HFFc6 (cell line): ENCODE data around the gene KDM4C. TPM values are rescaled to one million over a fixed set of nuclear protein-coding genes. Genes with fewer than 3 reads are reported as not detected.
"Not testable (repeated sequence)": the region's sequence is repeated elsewhere in the genome, so short reads cannot be mapped to it uniquely, and the experiment has no call there.

Experiments used
- DNase-seq: peaks from one replicate; pipeline ENCODE4 v3.0.0-alpha.2; 2018
- H3K27ac Mint-ChIP-seq: 2 replicates; pipeline ENCODE4 v1.8.0; 2020; ENCODE audit warnings: mild to moderate bottlenecking, mixed read lengths
- H3K27me3 Mint-ChIP-seq: 2 replicates; pipeline ENCODE4 v1.8.0; 2021; ENCODE audit warnings: mild to moderate bottlenecking, moderate library complexity, mixed read lengths; ENCODE audit not compliant: insufficient read depth
- H3K36me3 Mint-ChIP-seq: 2 replicates; pipeline ENCODE4 v1.8.0; 2021; ENCODE audit warnings: low read depth, mixed read lengths
- H3K4me1 Mint-ChIP-seq: 2 replicates; pipeline ENCODE4 v1.8.0; 2020; ENCODE audit warnings: low read depth, mixed read lengths
- H3K4me3 Mint-ChIP-seq: 2 replicates; pipeline ENCODE4 v1.8.0; 2020; ENCODE audit warnings: mild to moderate bottlenecking, moderate library complexity, mixed read lengths
- H3K9me3 Mint-ChIP-seq: 2 replicates; pipeline ENCODE4 v1.8.0; 2020; ENCODE audit warnings: mild to moderate bottlenecking, mixed read lengths
- CTCF ChIP-seq: fragments of 200-600 bp; sonication (generic); IDR thresholded peaks from 2 replicates; pipeline ENCODE4 v1.5.0; 2021; ENCODE audit warnings: antibody characterized with exemption, mild to moderate bottlenecking
- long read RNA-seq: library from polyadenylated mRNA; unstranded; transcript quantifications from one replicate; pipeline ENCODE4 v2.0.0, GENCODE V29; 2019
- total RNA-seq, 6 experiments: library from RNA; stranded (reverse); fragmentation: NEBNext Ultra II Directional; extraction: Animal tissue kit (Norgen Biotek cat#: 25700); gene quantifications; 2 replicates in 1 of 6; 3 replicates in 5 of 6; pipeline ENCODE4 v1.2.3, GENCODE V29; 2021

KDM4C gene
- 10 to 100 TPM in 5 of 6 experiments, 1 to 10 TPM in 1; 9.1 to 12.0 (median 11.1) TPM for total RNA-seq
- long read RNA-seq, full-length matches to known transcripts: 3 of 11 reads
- long read RNA-seq, partial matches to known transcripts: 2 of 11 reads
- long read RNA-seq, other reads (novel, unspliced or antisense): 6 of 11 reads

- Mint-ChIP-seq H3K27ac (peak within 1 kb of the TSS; percentile 99), H3K9me3 (no peaks in the 10 kb centered on the region), H3K4me1 (peaks cover 12% of the 10 kb centered on the region), H3K36me3 (no peaks in the 10 kb centered on the region), H3K4me3 (peak within 1 kb of the TSS; percentile 96), H3K27me3 (peaks cover 2% of the 10 kb centered on the region; the same call in 1 of the 2 replicates)
- peak; percentile 85 for DNase-seq
- no peak for TF ChIP-seq CTCF
Measured at GRCh38 chr9:6757456-6758247, at the start of gene KDM4C. TSS of gene KDM4C (plus strand) at chr9:6757973. CDS start at chr9:6792989, 35,016 bp downstream.

- peaks cover 5% of the 10 kb centered on the region for H3K9me3 Mint-ChIP-seq
- no peaks in the 10 kb centered on the region for H3K36me3 Mint-ChIP-seq
- TF ChIP-seq CTCF: no peak
- DNase-seq: no peak
- peaks cover 17% of the 10 kb centered on the region for H3K4me1 Mint-ChIP-seq
- H3K4me3 Mint-ChIP-seq: no peak overlapping the region
- H3K27me3 Mint-ChIP-seq: peaks cover 4% of the 10 kb centered on the region
- H3K27ac Mint-ChIP-seq: no peak overlapping the region
Measured at GRCh38 chr9:6708732-6709131, 49.0 kb upstream of the KDM4C start.

GRCh38 chr9:6711403-6711802, 46.4 kb upstream of the KDM4C start:
- DNase-seq: peak; percentile 28
- Mint-ChIP-seq H3K27ac (no peak overlapping the region), H3K27me3 (peaks cover 4% of the 10 kb centered on the region; the same call in 1 of the 2 replicates), H3K36me3 (no peaks in the 10 kb centered on the region), H3K4me3 (peak overlapping the region; percentile 70), H3K4me1 (peaks cover 11% of the 10 kb centered on the region), H3K9me3 (peaks cover 5% of the 10 kb centered on the region)
- TF ChIP-seq CTCF: no peak

GRCh38 chr9:6712041-6712440, 45.7 kb upstream of the KDM4C start:
- no peaks in the 10 kb centered on the region for H3K36me3 Mint-ChIP-seq
- H3K4me3 Mint-ChIP-seq: no peak overlapping the region; the same call in 1 of the 2 replicates
- peaks cover 4% of the 10 kb centered on the region for H3K27me3 Mint-ChIP-seq
- H3K27ac Mint-ChIP-seq: no peak overlapping the region
- TF ChIP-seq CTCF: no peak
- no peak for DNase-seq
- H3K4me1 Mint-ChIP-seq: peaks cover 11% of the 10 kb centered on the region
- H3K9me3 Mint-ChIP-seq: peaks cover 5% of the 10 kb centered on the region

GRCh38 chr9:6714176-6714575, 43.6 kb upstream of the KDM4C start:
- TF ChIP-seq CTCF: no peak
- no peaks in the 10 kb centered on the region for H3K36me3 Mint-ChIP-seq
- H3K4me1 Mint-ChIP-seq: peaks cover 11% of the 10 kb centered on the region
- no peaks in the 10 kb centered on the region for H3K9me3 Mint-ChIP-seq
- H3K27ac Mint-ChIP-seq: no peak overlapping the region
- DNase-seq: no peak
- H3K4me3 Mint-ChIP-seq: no peak overlapping the region
- peaks cover 2% of the 10 kb centered on the region for H3K27me3 Mint-ChIP-seq

GRCh38 chr9:6715153-6715754, 42.5 kb upstream of the KDM4C start:
- DNase-seq, H3K36me3 Mint-ChIP-seq, H3K4me3 Mint-ChIP-seq, H3K9me3 Mint-ChIP-seq, H3K27me3 Mint-ChIP-seq, H3K27ac Mint-ChIP-seq: not testable (repeated sequence)
- H3K4me1 Mint-ChIP-seq: peaks cover 11% of the 10 kb centered on the region
